Activated naive CD8-positive, alpha-beta T cell treated with anti-CD3 and anti-CD28 coated beads, Interleukin-2, amount 10 ng/mL, durations not matched to agents 7 days and 5 days (primary cell): ENCODE data around the gene CFAP299. TPM values are rescaled to one million over a fixed set of nuclear protein-coding genes. Genes with fewer than 3 reads are reported as not detected.
"Not testable (repeated sequence)": the region's sequence is repeated elsewhere in the genome, so short reads cannot be mapped to it uniquely, and the experiment has no call there.

Source experiments
- ATAC-seq: fragments of 150-1000 bp; cut with Tn5 transposase; one replicate; pipeline ENCODE4 v1.10.0; 2021; ENCODE audit warnings: low read depth, moderate library complexity
- POLR2A ChIA-PET: fragments of 350-600 bp; sonication (Branson Sonifier 250); formaldehyde crosslinking; loops from one replicate; lab custom pipeline; 2021; ENCODE audit warnings: antibody characterized with exemption; lab: Charles Lee
- DNase-seq: peaks from one replicate; pipeline ENCODE4 v3.0.0; 2021
- H3K27ac Mint-ChIP-seq: one replicate; pipeline ENCODE4 v1.8.0; 2022; ENCODE audit warnings: mild to moderate bottlenecking, mixed read lengths
- H3K27me3 Mint-ChIP-seq: one replicate; pipeline ENCODE4 v1.8.0; 2022; ENCODE audit warnings: mild to moderate bottlenecking, moderate library complexity, mixed read lengths
- H3K36me3 Mint-ChIP-seq: one replicate; pipeline ENCODE4 v1.8.0; 2021; ENCODE audit warnings: mild to moderate bottlenecking, mixed read lengths
- H3K4me1 Mint-ChIP-seq: one replicate; pipeline ENCODE4 v1.8.0; 2021; ENCODE audit warnings: mixed read lengths
- H3K4me3 Mint-ChIP-seq: one replicate; pipeline ENCODE4 v1.8.0; 2022; ENCODE audit warnings: mild to moderate bottlenecking, moderate library complexity, mixed read lengths
- H3K9me3 Mint-ChIP-seq: one replicate; pipeline ENCODE4 v1.8.0; 2021; ENCODE audit warnings: mixed read lengths
- total RNA-seq, 2 experiments: library from RNA; stranded (reverse); gene quantifications; one replicate each; pipeline ENCODE4 v1.2.3, GENCODE V29; 2021

The CFAP299 gene
- total RNA-seq = not detected

DNA sequence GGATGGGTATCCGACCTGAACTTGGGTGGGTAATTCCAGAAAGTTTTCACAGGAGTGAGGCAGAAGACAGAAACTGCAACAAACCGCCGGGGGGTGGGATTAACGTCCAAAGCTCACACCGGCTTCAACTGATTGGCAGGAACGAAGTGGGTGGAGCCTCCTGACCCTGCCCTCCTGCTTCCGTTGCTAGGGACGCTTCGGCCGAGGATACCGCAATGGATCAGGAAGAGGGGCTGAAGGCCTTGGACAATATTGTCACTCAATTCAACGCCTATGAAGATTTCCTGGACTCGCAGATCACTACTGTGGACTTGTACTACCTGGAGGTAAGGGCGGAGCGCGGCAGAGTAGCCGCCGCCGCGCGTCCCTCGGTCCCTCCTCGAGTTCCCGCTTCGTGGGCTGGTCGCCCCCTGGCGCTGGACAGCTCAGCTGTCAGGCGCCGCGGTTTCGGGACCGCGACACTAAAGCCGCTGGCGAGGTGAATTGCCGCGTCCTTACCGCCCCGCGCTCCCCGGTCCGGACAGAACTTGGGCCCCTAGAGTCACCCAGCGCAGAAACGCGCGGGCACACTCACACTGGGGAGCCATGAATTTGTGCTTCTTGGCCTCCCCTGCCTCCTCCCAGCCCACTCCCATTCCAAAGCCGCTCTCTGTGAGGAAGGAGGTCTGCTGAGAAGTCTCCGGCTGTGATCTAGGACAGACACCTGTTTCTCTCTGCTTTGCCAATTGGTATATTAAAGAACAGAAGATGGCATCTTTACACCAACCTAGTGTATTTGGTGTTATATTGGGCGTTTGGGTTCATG lies at the start of gene CFAP299:
Gene CFAP299, plus strand, starts transcription at position 177 of the 805 bp plus-strand sequence.
- H3K4me1 Mint-ChIP-seq = peaks cover 6% of the 10 kb centered on the region
- no peak within 1 kb of the TSS for H3K27ac Mint-ChIP-seq
- H3K27me3 Mint-ChIP-seq = peaks cover 22% of the 10 kb centered on the region
- POLR2A ChIA-PET = no interaction called here
- H3K36me3 Mint-ChIP-seq = no peaks in the 10 kb centered on the region
- peak; percentile 61 for DNase-seq
- H3K4me3 Mint-ChIP-seq = peak within 1 kb of the TSS; percentile 88
- ATAC-seq = peak; percentile 88
- H3K9me3 Mint-ChIP-seq = no peaks in the 10 kb centered on the region

DNA sequence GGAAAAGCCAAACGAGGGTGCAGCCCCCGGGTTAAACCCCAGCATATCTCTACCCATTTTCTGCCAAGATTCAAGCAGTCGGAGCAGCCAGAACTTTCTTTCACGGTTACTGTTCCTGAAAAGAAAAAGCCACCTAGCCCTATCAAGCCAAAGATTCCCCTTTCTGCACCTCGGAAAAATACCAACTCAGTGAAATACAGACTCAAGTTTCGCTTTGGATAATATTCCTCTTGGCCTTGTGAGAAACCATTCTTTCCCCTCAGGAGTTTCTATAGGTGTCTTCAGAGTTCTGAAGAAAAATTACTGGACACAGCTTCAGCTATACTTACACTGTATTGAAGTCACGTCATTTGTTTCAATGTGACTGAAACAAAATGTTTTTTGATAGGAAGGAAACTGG lies 49.1 kb upstream of the CFAP299 start:
- POLR2A ChIA-PET = no interaction called here
- no peak for DNase-seq
- H3K4me1 Mint-ChIP-seq = no peaks in the 10 kb centered on the region
- no peak overlapping the region for H3K4me3 Mint-ChIP-seq
- peaks cover 12% of the 10 kb centered on the region for H3K27me3 Mint-ChIP-seq
- no peaks in the 10 kb centered on the region for H3K9me3 Mint-ChIP-seq
- no peak for ATAC-seq
- no peak overlapping the region for H3K27ac Mint-ChIP-seq
- no peaks in the 10 kb centered on the region for H3K36me3 Mint-ChIP-seq

DNA sequence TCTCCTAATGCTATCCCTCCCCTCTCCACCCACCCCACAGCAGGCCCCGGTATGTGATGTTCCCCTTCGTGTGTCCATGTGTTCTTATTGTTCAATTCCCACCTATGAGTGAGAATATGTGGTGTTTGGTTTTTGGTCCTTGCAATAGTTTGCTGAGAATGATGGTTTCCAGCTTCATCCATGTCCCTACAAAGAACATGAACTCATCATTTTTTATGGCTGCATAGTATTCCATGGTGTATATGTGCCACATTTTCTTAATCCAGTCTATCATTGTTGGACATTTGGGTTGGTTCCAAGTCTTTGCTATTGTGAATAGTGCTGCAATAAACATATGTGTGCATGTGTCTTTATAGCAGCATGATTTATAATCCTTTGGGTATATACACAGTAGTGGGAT lies 44.9 kb upstream of the CFAP299 start:
- ATAC-seq, H3K9me3 Mint-ChIP-seq, H3K36me3 Mint-ChIP-seq, H3K4me1 Mint-ChIP-seq, H3K27ac Mint-ChIP-seq, H3K4me3 Mint-ChIP-seq, H3K27me3 Mint-ChIP-seq, DNase-seq, POLR2A ChIA-PET: not testable (repeated sequence)

GRCh38 chr4:80294206-80294605 lies 41.3 kb upstream of the CFAP299 start:
- no peak for ATAC-seq
- H3K4me3 Mint-ChIP-seq = no peak overlapping the region
- H3K36me3 Mint-ChIP-seq = no peaks in the 10 kb centered on the region
- DNase-seq = no peak
- POLR2A ChIA-PET = no interaction called here
- no peak overlapping the region for H3K27ac Mint-ChIP-seq
- no peaks in the 10 kb centered on the region for H3K9me3 Mint-ChIP-seq
- H3K4me1 Mint-ChIP-seq = no peaks in the 10 kb centered on the region
- peaks cover 2% of the 10 kb centered on the region for H3K27me3 Mint-ChIP-seq

- H3K4me3 Mint-ChIP-seq = no peak overlapping the region
- POLR2A ChIA-PET = no interaction called here
Measured at GRCh38 chr4:80295336-80295735, 40.2 kb upstream of the CFAP299 start.

GRCh38 chr4:80295826-80296225 lies 39.7 kb upstream of the CFAP299 start:
- DNase-seq (no peak), ATAC-seq (no peak)
- Mint-ChIP-seq H3K9me3 (no peaks in the 10 kb centered on the region), H3K4me1 (no peaks in the 10 kb centered on the region), H3K27ac (no peak overlapping the region), H3K27me3 (peaks cover 2% of the 10 kb centered on the region), H3K36me3 (no peaks in the 10 kb centered on the region), H3K4me3 (no peak overlapping the region)
- POLR2A ChIA-PET = no interaction called here

More at GRCh38 chr4:80295336-80295735, 40.2 kb upstream of the CFAP299 start:
- DNase-seq (no peak), ATAC-seq (no peak)
- Mint-ChIP-seq H3K27ac (no peak overlapping the region), H3K27me3 (peaks cover 2% of the 10 kb centered on the region), H3K4me1 (no peaks in the 10 kb centered on the region), H3K9me3 (no peaks in the 10 kb centered on the region), H3K36me3 (no peaks in the 10 kb centered on the region)

GRCh38 chr4:80301884-80302283 lies 33.6 kb upstream of the CFAP299 start:
- H3K36me3 Mint-ChIP-seq = no peaks in the 10 kb centered on the region
- no peak for DNase-seq
- H3K4me3 Mint-ChIP-seq = no peak overlapping the region

DNA sequence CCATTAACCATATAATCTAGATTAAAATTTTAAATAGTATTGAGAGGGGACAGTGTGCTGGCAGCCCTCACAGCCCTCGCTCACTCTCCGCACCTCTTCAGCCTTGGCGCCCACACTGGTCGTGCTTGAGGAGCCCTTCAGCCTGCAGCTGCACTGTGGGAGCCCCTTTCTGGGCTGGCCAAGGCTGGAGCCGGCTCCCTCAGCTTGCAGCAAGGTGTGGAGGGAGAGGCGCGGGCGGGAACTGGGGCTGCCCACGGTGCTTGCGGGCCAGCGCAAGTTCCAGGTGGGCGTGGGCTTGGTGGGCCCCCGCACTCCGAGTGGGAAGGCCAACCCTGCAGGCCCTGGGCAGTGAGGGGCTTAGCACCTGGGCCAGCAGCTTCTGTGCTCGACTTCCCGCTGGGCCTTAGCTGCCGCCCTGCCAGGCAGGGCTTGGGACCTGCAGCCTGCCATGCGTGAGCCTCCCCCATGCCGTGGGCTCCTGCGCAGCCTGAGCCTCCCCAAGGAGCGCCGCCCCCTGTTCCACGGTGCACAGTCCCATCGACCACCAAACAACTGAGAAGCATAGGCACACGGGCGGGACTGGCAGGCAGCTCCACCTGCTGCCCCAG lies 32.8 kb upstream of the CFAP299 start:
- Mint-ChIP-seq H3K27me3 (peaks cover 9% of the 10 kb centered on the region), H3K4me1 (no peaks in the 10 kb centered on the region), H3K36me3 (no peaks in the 10 kb centered on the region), H3K27ac (no peak overlapping the region), H3K9me3 (no peaks in the 10 kb centered on the region), H3K4me3 (no peak overlapping the region)
- ATAC-seq (no peak), DNase-seq (no peak)
- POLR2A ChIA-PET = no interaction called here

More at GRCh38 chr4:80301884-80302283, 33.6 kb upstream of the CFAP299 start:
- POLR2A ChIA-PET = no interaction called here
- Mint-ChIP-seq H3K27ac (no peak overlapping the region), H3K9me3 (no peaks in the 10 kb centered on the region), H3K27me3 (peaks cover 9% of the 10 kb centered on the region), H3K4me1 (no peaks in the 10 kb centered on the region)
- ATAC-seq = no peak

DNA sequence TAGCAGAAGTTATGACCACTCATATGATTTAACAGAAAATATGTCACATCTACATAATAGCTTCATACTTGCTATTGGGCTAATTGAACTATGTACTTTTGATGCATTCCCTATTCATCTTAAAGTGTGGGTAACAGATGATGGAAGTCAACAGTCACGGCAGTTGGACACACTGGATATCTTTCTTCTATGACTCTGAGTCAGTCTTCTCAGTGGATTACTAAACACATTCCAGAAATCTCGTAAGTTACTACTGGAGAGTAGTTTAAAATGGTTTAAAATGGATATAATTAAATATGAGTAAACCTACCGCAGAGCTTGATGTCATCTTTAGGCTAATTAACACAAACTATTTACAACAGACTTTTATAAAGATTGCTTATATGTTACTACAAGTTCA lies 30.1 kb upstream of the CFAP299 start:
- ATAC-seq (no peak), DNase-seq (no peak)
- POLR2A ChIA-PET = no interaction called here
- no peak overlapping the region for H3K4me3 Mint-ChIP-seq
- H3K36me3 Mint-ChIP-seq = no peaks in the 10 kb centered on the region
- no peaks in the 10 kb centered on the region for H3K9me3 Mint-ChIP-seq
- peaks cover 12% of the 10 kb centered on the region for H3K27me3 Mint-ChIP-seq
- no peaks in the 10 kb centered on the region for H3K4me1 Mint-ChIP-seq
- no peak overlapping the region for H3K27ac Mint-ChIP-seq

GRCh38 chr4:80306260-80306659 lies 29.3 kb upstream of the CFAP299 start:
- Mint-ChIP-seq H3K36me3 (no peaks in the 10 kb centered on the region), H3K27me3 (peaks cover 12% of the 10 kb centered on the region), H3K4me1 (no peaks in the 10 kb centered on the region), H3K9me3 (no peaks in the 10 kb centered on the region), H3K4me3 (no peak overlapping the region), H3K27ac (no peak overlapping the region)
- ATAC-seq (no peak), DNase-seq (no peak)
- POLR2A ChIA-PET = no interaction called here

DNA sequence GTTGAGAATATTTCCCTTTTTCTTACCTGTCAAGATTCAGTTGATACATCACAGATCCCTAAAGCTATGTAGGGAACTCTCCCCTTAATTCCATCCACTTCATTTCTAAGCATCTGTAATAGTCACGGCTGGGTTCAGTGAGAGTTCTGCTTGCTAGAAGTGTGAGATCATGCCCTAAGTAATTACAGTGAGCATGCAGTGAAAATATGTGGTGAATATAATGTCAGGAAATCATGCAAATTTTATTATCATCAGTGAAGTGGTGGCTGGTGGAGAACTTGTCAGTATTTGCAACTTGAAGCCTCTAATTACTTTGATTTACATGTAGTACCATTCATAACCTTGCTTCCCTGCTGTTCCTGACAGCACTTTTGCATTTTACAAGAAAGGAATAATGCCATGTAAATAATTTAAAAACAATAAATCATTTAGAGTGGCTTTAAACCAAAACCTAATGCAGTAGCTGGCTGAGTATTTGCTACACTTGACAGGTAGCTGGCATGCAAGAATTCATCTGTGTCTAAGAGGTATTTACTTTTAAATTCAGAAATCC lies 28.3 kb upstream of the CFAP299 start:
- H3K9me3 Mint-ChIP-seq = no peaks in the 10 kb centered on the region
- DNase-seq (no peak), ATAC-seq (no peak)
- peaks cover 14% of the 10 kb centered on the region for H3K27me3 Mint-ChIP-seq
- no peak overlapping the region for H3K4me3 Mint-ChIP-seq
- no peak overlapping the region for H3K27ac Mint-ChIP-seq
- POLR2A ChIA-PET = no interaction called here
- no peaks in the 10 kb centered on the region for H3K4me1 Mint-ChIP-seq
- no peaks in the 10 kb centered on the region for H3K36me3 Mint-ChIP-seq

GRCh38 chr4:80307774-80308465 lies 27.6 kb upstream of the CFAP299 start:
- POLR2A ChIA-PET = no interaction called here
- Mint-ChIP-seq H3K4me3 (no peak overlapping the region), H3K27me3 (peaks cover 14% of the 10 kb centered on the region), H3K4me1 (no peaks in the 10 kb centered on the region), H3K36me3 (no peaks in the 10 kb centered on the region), H3K27ac (no peak overlapping the region), H3K9me3 (no peaks in the 10 kb centered on the region)
- ATAC-seq (no peak), DNase-seq (no peak)

DNA sequence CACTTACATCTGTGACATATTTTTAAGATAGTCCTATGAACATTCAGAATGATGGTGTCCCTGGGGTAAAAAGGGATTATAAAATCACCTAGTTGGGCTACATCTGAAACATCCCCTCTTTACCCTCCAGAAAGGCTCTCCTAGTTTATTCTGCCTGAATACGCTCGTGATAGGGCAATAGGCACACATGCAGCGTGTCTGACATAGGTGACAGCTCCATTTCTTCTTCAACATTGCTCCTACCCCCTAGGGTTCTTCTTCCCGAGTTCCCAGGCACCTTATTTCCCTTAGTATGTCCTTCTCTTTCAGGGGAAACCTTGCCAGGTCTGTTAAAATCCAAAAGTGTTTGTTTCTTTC lies 27.1 kb upstream of the CFAP299 start:
- Mint-ChIP-seq H3K27ac (no peak overlapping the region), H3K36me3 (no peaks in the 10 kb centered on the region), H3K27me3 (peaks cover 14% of the 10 kb centered on the region), H3K4me1 (no peaks in the 10 kb centered on the region), H3K4me3 (no peak overlapping the region), H3K9me3 (no peaks in the 10 kb centered on the region)
- ATAC-seq (no peak), DNase-seq (no peak)
- POLR2A ChIA-PET = no interaction called here
